Erythroblast (primary cell): ENCODE results near the gene VAV3.

Source experiments
- GATA1 ChIP-seq: IDR thresholded peaks from 2 replicates; pipeline ENCODE4 v1.6.1; 2011; ENCODE audit warnings: low read depth, mild to moderate bottlenecking, control low read depth, low read length, moderate library complexity
- POLR2A ChIP-seq: IDR thresholded peaks from 2 replicates; pipeline ENCODE4 v1.6.1; 2011; ENCODE audit warnings: mild to moderate bottlenecking, low read length

DNA sequence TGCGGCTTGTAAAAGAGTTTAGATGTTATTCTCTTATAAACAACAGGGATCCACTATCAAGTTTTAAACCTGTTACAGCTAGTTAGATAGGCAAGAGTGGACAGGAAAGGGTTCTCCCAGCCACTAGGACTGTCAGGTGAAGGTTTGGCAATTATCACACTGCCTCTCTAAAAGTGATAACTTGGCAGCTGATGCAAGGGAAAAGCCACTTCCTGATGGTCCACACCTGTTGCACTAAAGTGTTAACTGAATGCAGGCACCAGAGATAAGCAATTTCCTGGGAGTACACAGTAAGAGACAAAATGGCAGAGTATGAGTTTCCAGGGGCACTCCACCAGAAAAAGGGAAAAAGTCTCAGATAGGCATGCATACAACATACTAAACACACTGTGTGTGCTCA lies 99.4 kb downstream of the VAV3 start:
- TF ChIP-seq POLR2A = no peak
- TF ChIP-seq GATA1 = no peak
